GM13976 (cell line): ENCODE data around the gene SPATA31D1.

Experiments
- DNase-seq: peaks from one replicate; pipeline ENCODE4 v3.0.0; 2012; ENCODE audit warnings: low spot score
- CTCF ChIP-seq: IDR thresholded peaks from 2 replicates; pipeline ENCODE4 v1.5.1; 2012; ENCODE audit warnings: borderline replicate concordance, mild to moderate bottlenecking; ENCODE audit not compliant: insufficient read depth; ENCODE audit errors: extremely low read depth, missing control alignments, control extremely low read depth
- in situ Hi-C: fragments of 300-500 bp; cut with MboI; formaldehyde crosslinking; loops from one replicate; pipeline ENCODE4 v1.12.0; 2022; ENCODE audit warnings: low sequenced_read_pairs, mixed read lengths, inconsistent platforms; ENCODE audit not compliant: unreplicated experiment

The SPATA31D1 gene

DNA sequence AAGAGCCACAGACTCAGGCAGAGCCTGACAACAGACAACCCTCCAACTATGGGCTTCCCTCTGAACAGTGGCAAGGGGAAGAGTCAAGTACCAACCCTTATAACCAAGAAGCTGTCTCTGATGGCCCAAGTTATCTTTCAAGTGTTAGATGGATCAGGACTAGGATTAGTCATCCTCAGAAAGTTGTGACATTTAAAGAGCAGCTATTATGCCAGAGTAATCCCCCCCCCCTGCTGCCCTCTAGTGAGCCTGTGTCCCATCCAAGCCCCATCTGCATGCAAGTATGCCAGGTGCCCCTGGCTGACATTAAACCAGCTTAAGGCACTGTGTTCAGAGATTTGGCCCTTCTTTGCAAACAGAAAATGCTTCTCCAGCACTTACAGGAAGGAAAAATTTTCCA lies 16.8 kb upstream of the SPATA31D1 start:
- no peak for DNase-seq
- no peak for TF ChIP-seq CTCF
- in situ Hi-C loops: no loop called here

DNA sequence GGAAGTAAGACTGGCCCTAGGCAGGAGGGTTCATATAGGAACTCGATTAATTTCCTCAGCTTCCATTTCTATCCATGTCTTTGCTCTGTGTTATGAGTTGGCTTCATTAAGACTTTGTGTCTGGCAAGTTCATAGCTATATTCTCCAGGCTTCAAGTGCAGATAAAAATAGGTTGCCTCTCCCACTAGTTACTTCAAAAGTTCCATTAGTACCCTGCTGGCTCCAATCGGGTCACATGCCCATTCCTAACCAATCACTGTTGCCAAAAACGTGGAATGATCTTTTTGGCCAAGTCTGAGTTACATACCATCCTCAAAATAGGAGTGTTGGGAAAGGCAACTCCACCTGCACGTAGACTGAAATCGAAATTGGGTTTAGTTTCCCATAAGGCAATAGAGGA lies 13.8 kb upstream of the SPATA31D1 start:
- DNase-seq: no peak
- in situ Hi-C loops: no loop called here
- TF ChIP-seq CTCF: no peak

GRCh38 chr9:81976351-81976750 lies 12.2 kb upstream of the SPATA31D1 start:
- in situ Hi-C loops: no loop called here
- no peak for TF ChIP-seq CTCF
- DNase-seq: no peak

DNA sequence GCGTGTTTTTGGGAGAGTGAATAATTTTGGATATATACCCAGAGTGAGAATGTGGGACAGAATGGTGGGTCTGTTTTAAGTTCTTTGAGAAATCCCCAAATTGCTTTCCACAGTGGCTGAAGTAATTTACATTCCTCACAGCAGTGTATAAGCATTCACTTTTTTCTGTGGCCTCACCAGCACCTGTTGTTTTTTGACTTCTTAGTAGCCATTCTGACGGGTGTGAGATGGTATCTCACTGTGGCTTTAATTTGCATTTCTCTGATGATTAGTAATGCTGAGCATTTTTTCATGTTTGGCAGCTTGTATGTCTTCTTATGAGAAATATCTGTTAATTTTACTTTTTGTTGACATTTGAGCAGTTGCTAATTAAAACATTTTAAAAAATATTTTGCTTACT lies 9.4 kb upstream of the SPATA31D1 start:
- in situ Hi-C loops: no loop called here
- no peak for TF ChIP-seq CTCF
- no peak for DNase-seq

- DNase-seq: no peak
- in situ Hi-C loops: no loop called here
- no peak for TF ChIP-seq CTCF
Measured at GRCh38 chr9:81980568-81980967, 8.0 kb upstream of the SPATA31D1 start.

GRCh38 chr9:81981883-81982282 lies 6.7 kb upstream of the SPATA31D1 start:
- no peak for TF ChIP-seq CTCF
- in situ Hi-C loops: no loop called here

GRCh38 chr9:81984928-81985327 lies 3.6 kb upstream of the SPATA31D1 start:
- no peak for DNase-seq
- in situ Hi-C loops: no loop called here
- no peak for TF ChIP-seq CTCF

More at GRCh38 chr9:81981883-81982282, 6.7 kb upstream of the SPATA31D1 start:
- DNase-seq: no peak
